Karpas-422 (cell line): ENCODE measurements around the gene STOML3. TPM values are rescaled to one million over a fixed set of nuclear protein-coding genes. Genes with fewer than 3 reads are reported as not detected.

Source experiments
- DNase-seq: peaks from one replicate; pipeline ENCODE4 v3.0.0-alpha.2; 2015
- H2AFZ ChIP-seq: fragments of 200-600 bp; sonication (generic); 2 replicates; pipeline ENCODE4 v1.6.1; 2014; ENCODE audit warnings: antibody characterized with exemption, low read length, mixed read lengths
- H3K27ac ChIP-seq: fragments of 200-600 bp; sonication (generic); 2 replicates; pipeline ENCODE4 v1.5.1; 2014; ENCODE audit warnings: mild to moderate bottlenecking, low read length, moderate library complexity
- H3K27me3 ChIP-seq: fragments of 200-600 bp; sonication (generic); 2 replicates; pipeline ENCODE4 v1.6.1; 2014; ENCODE audit warnings: low read length, mixed read lengths
- H3K36me3 ChIP-seq: fragments of 200-600 bp; sonication (generic); 2 replicates; pipeline ENCODE4 v1.6.1; 2014; ENCODE audit warnings: low read length, mixed read lengths; ENCODE audit not compliant: insufficient read depth
- H3K4me1 ChIP-seq: fragments of 200-600 bp; sonication (generic); 2 replicates; pipeline ENCODE4 v1.6.1; 2014; ENCODE audit warnings: mild to moderate bottlenecking, low read length, mixed read lengths
- H3K4me2 ChIP-seq: fragments of 200-600 bp; sonication (generic); 2 replicates; pipeline ENCODE4 v1.6.1; 2014; ENCODE audit warnings: low read length, low read depth, mild to moderate bottlenecking; ENCODE audit not compliant: poor library complexity, severe bottlenecking
- H3K4me3 ChIP-seq: fragments of 200-600 bp; sonication (generic); 2 replicates; pipeline ENCODE4 v1.5.1; 2014; ENCODE audit warnings: mild to moderate bottlenecking, antibody characterized with exemption, low read length, mixed read lengths
- H3K79me2 ChIP-seq: fragments of 200-600 bp; sonication (generic); 2 replicates; pipeline ENCODE4 v1.6.1; 2014; ENCODE audit warnings: mild to moderate bottlenecking, low read length, mixed read lengths
- H3K9ac ChIP-seq: fragments of 200-600 bp; sonication (generic); 2 replicates; pipeline ENCODE4 v1.6.0; 2014; ENCODE audit warnings: low read length
- H3K9me2 ChIP-seq: fragments of 200-600 bp; sonication (generic), shearing (Covaris generic); replicated peaks from 2 replicates; pipeline ENCODE4 v1.6.0; 2014; ENCODE audit warnings: mild to moderate bottlenecking, low read length, moderate library complexity; ENCODE audit not compliant: insufficient read depth
- H3K9me3 ChIP-seq: fragments of 300-700, 200-600 bp; sonication (generic); 2 replicates; pipeline ENCODE4 v1.6.1; 2014; ENCODE audit warnings: low read length, mixed read lengths
- H4K20me1 ChIP-seq: fragments of 200-600 bp; sonication (generic); 2 replicates; pipeline ENCODE4 v1.6.1; 2014; ENCODE audit warnings: mild to moderate bottlenecking, antibody characterized with exemption, low read length, low read depth; ENCODE audit not compliant: insufficient read depth
- total RNA-seq: library from RNA; depleted of rRNA; stranded (reverse); fragments of >200 nt; shearing (Covaris generic); gene quantifications from 2 replicates; pipeline ENCODE4 v1.2.3, GENCODE V29; 2014; ENCODE audit warnings: low replicate concordance

STOML3 gene
- total RNA-seq, 1 experiment from 2014 or later: not detected

GRCh38 chr13:38980750-38981078, 9.9 kb downstream of the STOML3 start:
- Histone ChIP-seq H3K27me3 (no peaks in the 10 kb centered on the region), H3K79me2 (no peaks in the 10 kb centered on the region), H3K36me3 (no peaks in the 10 kb centered on the region), H4K20me1 (no peaks in the 10 kb centered on the region), H3K9me2 (no peaks in the 10 kb centered on the region), H3K27ac (no peak overlapping the region), H3K9me3 (no peaks in the 10 kb centered on the region), H3K4me2 (no peak overlapping the region), H3K4me3 (no peak overlapping the region), H3K9ac (no peak overlapping the region), H3K4me1 (no peaks in the 10 kb centered on the region), H2AFZ (no peak overlapping the region)
- DNase-seq: no peak

GRCh38 chr13:38979891-38980749, 10.5 kb downstream of the STOML3 start:
- Histone ChIP-seq H3K4me2 (no peak overlapping the region), H3K27ac (no peak overlapping the region), H3K79me2 (no peaks in the 10 kb centered on the region), H2AFZ (no peak overlapping the region), H3K9me3 (no peaks in the 10 kb centered on the region), H3K9me2 (no peaks in the 10 kb centered on the region), H4K20me1 (no peaks in the 10 kb centered on the region), H3K9ac (no peak overlapping the region), H3K4me1 (no peaks in the 10 kb centered on the region), H3K27me3 (no peaks in the 10 kb centered on the region), H3K4me3 (no peak overlapping the region), H3K36me3 (no peaks in the 10 kb centered on the region)
- no peak for DNase-seq

- H3K4me2 ChIP-seq: no peak overlapping the region
- H3K9me3 ChIP-seq: no peaks in the 10 kb centered on the region
- H3K4me3 ChIP-seq: no peak overlapping the region
- DNase-seq: no peak
- no peaks in the 10 kb centered on the region for H3K79me2 ChIP-seq
- no peaks in the 10 kb centered on the region for H3K4me1 ChIP-seq
- no peaks in the 10 kb centered on the region for H4K20me1 ChIP-seq
- H3K27ac ChIP-seq: no peak overlapping the region
- no peaks in the 10 kb centered on the region for H3K9me2 ChIP-seq
- H3K9ac ChIP-seq: no peak overlapping the region
- no peak overlapping the region for H2AFZ ChIP-seq
- H3K27me3 ChIP-seq: no peaks in the 10 kb centered on the region
- H3K36me3 ChIP-seq: no peaks in the 10 kb centered on the region
Observed at GRCh38 chr13:38970380-38971051, 20.1 kb downstream of the STOML3 start.

- no peaks in the 10 kb centered on the region for H3K79me2 ChIP-seq
- H3K9ac ChIP-seq: no peak overlapping the region
- no peaks in the 10 kb centered on the region for H4K20me1 ChIP-seq
- no peaks in the 10 kb centered on the region for H3K4me1 ChIP-seq
- no peak overlapping the region for H3K27ac ChIP-seq
- no peak overlapping the region for H2AFZ ChIP-seq
- no peak overlapping the region for H3K4me3 ChIP-seq
- H3K27me3 ChIP-seq: no peaks in the 10 kb centered on the region
- H3K9me2 ChIP-seq: no peaks in the 10 kb centered on the region
- no peaks in the 10 kb centered on the region for H3K36me3 ChIP-seq
- no peak for DNase-seq
- no peak overlapping the region for H3K4me2 ChIP-seq
- no peaks in the 10 kb centered on the region for H3K9me3 ChIP-seq
Observed at GRCh38 chr13:38969187-38969586, 21.4 kb downstream of the STOML3 start.

GRCh38 chr13:38967446-38967845, 23.2 kb downstream of the STOML3 start:
- Histone ChIP-seq H3K9me3 (no peaks in the 10 kb centered on the region), H3K4me1 (no peaks in the 10 kb centered on the region), H4K20me1 (no peaks in the 10 kb centered on the region), H3K4me3 (no peak overlapping the region), H3K79me2 (no peaks in the 10 kb centered on the region), H3K27me3 (no peaks in the 10 kb centered on the region), H3K9ac (no peak overlapping the region), H3K9me2 (no peaks in the 10 kb centered on the region), H2AFZ (no peak overlapping the region), H3K27ac (no peak overlapping the region), H3K36me3 (no peaks in the 10 kb centered on the region), H3K4me2 (no peak overlapping the region)
- DNase-seq: no peak

GRCh38 chr13:38965281-38965680, 25.4 kb downstream of the STOML3 start:
- H3K27ac ChIP-seq: no peak overlapping the region
- H3K4me3 ChIP-seq: no peak overlapping the region
- H3K4me2 ChIP-seq: no peak overlapping the region
- no peaks in the 10 kb centered on the region for H3K9me2 ChIP-seq
- H4K20me1 ChIP-seq: no peaks in the 10 kb centered on the region
- H3K9me3 ChIP-seq: peaks cover 5% of the 10 kb centered on the region
- H2AFZ ChIP-seq: no peak overlapping the region
- no peak for DNase-seq
- H3K79me2 ChIP-seq: no peaks in the 10 kb centered on the region
- no peak overlapping the region for H3K9ac ChIP-seq
- H3K27me3 ChIP-seq: no peaks in the 10 kb centered on the region; the same call in 1 of the 2 replicates
- no peaks in the 10 kb centered on the region for H3K36me3 ChIP-seq
- H3K4me1 ChIP-seq: no peaks in the 10 kb centered on the region

GRCh38 chr13:38960175-38960574, 30.5 kb downstream of the STOML3 start:
- Histone ChIP-seq H3K36me3 (no peaks in the 10 kb centered on the region), H3K4me2 (no peak overlapping the region), H3K9me3 (peaks cover 12% of the 10 kb centered on the region), H3K9ac (no peak overlapping the region), H3K79me2 (no peaks in the 10 kb centered on the region), H3K27ac (no peak overlapping the region), H3K9me2 (no peaks in the 10 kb centered on the region), H4K20me1 (no peaks in the 10 kb centered on the region), H3K27me3 (no peaks in the 10 kb centered on the region; the same call in 1 of the 2 replicates), H3K4me3 (no peak overlapping the region), H2AFZ (no peak overlapping the region), H3K4me1 (no peaks in the 10 kb centered on the region)
- DNase-seq: no peak

GRCh38 chr13:38957794-38958592, 32.6 kb downstream of the STOML3 start:
- H3K9me3 ChIP-seq: peaks cover 12% of the 10 kb centered on the region
- H3K4me3 ChIP-seq: no peak overlapping the region
- no peaks in the 10 kb centered on the region; the same call in 1 of the 2 replicates for H3K27me3 ChIP-seq
- H3K4me2 ChIP-seq: no peak overlapping the region
- H3K9ac ChIP-seq: no peak overlapping the region
- H3K9me2 ChIP-seq: no peaks in the 10 kb centered on the region
- no peak overlapping the region for H2AFZ ChIP-seq
- no peaks in the 10 kb centered on the region for H3K36me3 ChIP-seq
- no peaks in the 10 kb centered on the region for H3K79me2 ChIP-seq
- DNase-seq: no peak
- H4K20me1 ChIP-seq: no peaks in the 10 kb centered on the region
- H3K27ac ChIP-seq: no peak overlapping the region
- no peaks in the 10 kb centered on the region for H3K4me1 ChIP-seq
